ENCODE data around the gene UBAC2.

UBAC2 gene

GRCh38 chr13:99275093-99275469, 74.4 kb downstream of the UBAC2 start:
- DNase-seq: peak; percentile 83

- DNase-seq: no peak
Measured at GRCh38 chr13:99276706-99277105, 76.1 kb downstream of the UBAC2 start.

GRCh38 chr13:99277629-99278028, 77.0 kb downstream of the UBAC2 start:
- no peak for DNase-seq

GRCh38 chr13:99278200-99278599, 77.5 kb downstream of the UBAC2 start:
- DNase-seq: no peak

GRCh38 chr13:99278843-99279242, 78.2 kb downstream of the UBAC2 start:
- no peak for DNase-seq

- no peak for DNase-seq
Measured at GRCh38 chr13:99279637-99280036, 79.0 kb downstream of the UBAC2 start.

- peak; percentile 85 for DNase-seq
Measured at GRCh38 chr13:99280166-99280565, 79.5 kb downstream of the UBAC2 start.

GRCh38 chr13:99281811-99282263, 81.2 kb downstream of the UBAC2 start:
- DNase-seq: no peak

GRCh38 chr13:99282264-99283231, 81.9 kb downstream of the UBAC2 start:
- DNase-seq: peak; percentile 35

- DNase-seq: no peak
Measured at GRCh38 chr13:99285432-99286182, 85.0 kb downstream of the UBAC2 start.

GRCh38 chr13:99287551-99287950, 86.9 kb downstream of the UBAC2 start:
- no peak for DNase-seq

- DNase-seq: no peak
Measured at GRCh38 chr13:99288089-99288488, 87.4 kb downstream of the UBAC2 start.

- DNase-seq: no peak
Measured at GRCh38 chr13:99289271-99289670, 88.6 kb downstream of the UBAC2 start.

GRCh38 chr13:99289674-99290337, 89.2 kb downstream of the UBAC2 start:
- no peak for DNase-seq

- no peak for DNase-seq
Measured at GRCh38 chr13:99290894-99291293, 90.2 kb downstream of the UBAC2 start.

GRCh38 chr13:99293178-99293577, 92.5 kb downstream of the UBAC2 start:
- DNase-seq: no peak

GRCh38 chr13:99294198-99294597, 93.5 kb downstream of the UBAC2 start:
- DNase-seq: no peak

- DNase-seq: no peak
Measured at GRCh38 chr13:99294958-99295357, 94.3 kb downstream of the UBAC2 start.

GRCh38 chr13:99295488-99296252, 95.0 kb downstream of the UBAC2 start:
- DNase-seq: no peak

GRCh38 chr13:99296398-99296797, 95.7 kb downstream of the UBAC2 start:
- peak; percentile 60 for DNase-seq

- DNase-seq: peak; percentile 75
Measured at GRCh38 chr13:99297331-99297730, 96.7 kb downstream of the UBAC2 start.

- no peak for DNase-seq
Measured at GRCh38 chr13:99298056-99298455, 97.4 kb downstream of the UBAC2 start.
